Activated gamma-delta T cell treated with anti-CD3 and anti-CD28 coated beads, Interleukin-2, amount 50 U/mL, for 16 hours (primary cell): Measurements from ENCODE around the gene USP20.
"Not testable (repeated sequence)": the region's sequence is repeated elsewhere in the genome, so short reads cannot be mapped to it uniquely, and the experiment has no call there.

Experiments used
- DNase-seq: peaks from one replicate; pipeline ENCODE4 v3.0.0-alpha.2; 2020; ENCODE audit warnings: low read depth

Gene USP20

GRCh38 chr9:129835128-129835859, at the start of gene USP20, which contains the start of gene C9orf78:
Gene USP20 (plus strand): TSS chr9:129835458. CDS start chr9:129852556, 17,098 bp downstream.
Gene C9orf78 (minus strand): TSS chr9:129835275. CDS start chr9:129835221, 54 bp downstream.
- DNase-seq = peak; percentile 96

- no peak for DNase-seq
Measured at GRCh38 chr9:129785866-129786265, 49.4 kb upstream of the USP20 start.

- DNase-seq = no peak
Measured at GRCh38 chr9:129786481-129786880, 48.8 kb upstream of the USP20 start.

GRCh38 chr9:129794549-129794948, 40.7 kb upstream of the USP20 start:
- no peak for DNase-seq

GRCh38 chr9:129796029-129796428, 39.2 kb upstream of the USP20 start:
- not testable (repeated sequence) for DNase-seq

GRCh38 chr9:129798973-129799372, 36.3 kb upstream of the USP20 start:
- DNase-seq = no peak

- no peak for DNase-seq
Measured at GRCh38 chr9:129801504-129801903, 33.8 kb upstream of the USP20 start.

GRCh38 chr9:129802833-129803675, 32.2 kb upstream of the USP20 start, which contains the start of gene TOR1B:
Gene TOR1B (plus strand): TSS chr9:129803184. CDS start chr9:129803213, 29 bp downstream.
- peak; percentile 93 for DNase-seq

- no peak for DNase-seq
Measured at GRCh38 chr9:129803676-129804060, 31.6 kb upstream of the USP20 start.

- no peak for DNase-seq
Measured at GRCh38 chr9:129806061-129806460, 29.2 kb upstream of the USP20 start.

GRCh38 chr9:129809346-129809745, 25.9 kb upstream of the USP20 start:
- DNase-seq = no peak

GRCh38 chr9:129810116-129810515, 25.1 kb upstream of the USP20 start:
- DNase-seq = no peak

GRCh38 chr9:129810788-129811187, 24.5 kb upstream of the USP20 start:
- DNase-seq = no peak

GRCh38 chr9:129811967-129812363, 23.3 kb upstream of the USP20 start:
- DNase-seq = no peak

GRCh38 chr9:129812385-129812784, 22.9 kb upstream of the USP20 start:
- no peak for DNase-seq

GRCh38 chr9:129813661-129814060, 21.6 kb upstream of the USP20 start:
- no peak for DNase-seq

- DNase-seq = no peak
Measured at GRCh38 chr9:129814432-129815223, 20.6 kb upstream of the USP20 start.

GRCh38 chr9:129815278-129815677, 20.0 kb upstream of the USP20 start:
- DNase-seq = no peak

- no peak for DNase-seq
Measured at GRCh38 chr9:129816501-129817435, 18.5 kb upstream of the USP20 start.

- DNase-seq = no peak
Measured at GRCh38 chr9:129822898-129823541, 12.2 kb upstream of the USP20 start.

GRCh38 chr9:129823542-129823934, 11.7 kb upstream of the USP20 start:
- DNase-seq = no peak
